IPS-15b (cell line): Measurements from ENCODE around the gene TCP11L2.

Source experiments
- H3K27me3 ChIP-seq: one replicate; pipeline ENCODE4 v1.6.1; 2013; ENCODE audit warnings: low read length; ENCODE audit not compliant: control insufficient read depth, insufficient read depth
- H3K36me3 ChIP-seq: one replicate; pipeline ENCODE4 v1.6.1; 2013; ENCODE audit warnings: low read length; ENCODE audit not compliant: control insufficient read depth, insufficient read depth
- H3K4me1 ChIP-seq: one replicate; pipeline ENCODE4 v1.6.1; 2013; ENCODE audit warnings: mild to moderate bottlenecking, low read length; ENCODE audit not compliant: control insufficient read depth, insufficient read depth
- H3K4me3 ChIP-seq: one replicate; pipeline ENCODE4 v1.5.1; 2013; ENCODE audit warnings: low read depth, low read length
- H3K9ac ChIP-seq: one replicate; pipeline ENCODE4 v1.6.1; 2013; ENCODE audit warnings: low read depth, mild to moderate bottlenecking, low read length
- H3K9me3 ChIP-seq: one replicate; pipeline ENCODE4 v1.6.1; 2013; ENCODE audit warnings: mild to moderate bottlenecking, low read length; ENCODE audit not compliant: control insufficient read depth, insufficient read depth

Gene TCP11L2

DNA sequence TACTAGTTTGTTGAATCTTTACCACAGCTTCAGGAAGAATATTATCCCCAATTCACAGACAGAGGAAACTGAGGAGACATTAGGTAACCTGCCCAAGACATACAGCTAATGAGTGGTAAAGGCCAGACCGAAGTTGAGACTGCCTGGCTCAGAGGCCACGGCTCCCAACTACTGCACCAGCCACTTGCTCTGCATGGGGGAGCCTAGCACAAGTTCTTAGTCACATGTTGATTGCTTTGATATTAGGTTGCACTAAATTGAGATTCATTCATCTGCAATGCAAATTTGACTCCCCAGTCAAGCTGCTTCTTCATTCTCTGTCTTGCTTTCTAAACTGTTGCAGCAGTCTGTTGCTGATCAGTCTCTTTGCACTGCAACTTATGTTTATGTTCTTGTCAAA lies 29.1 kb downstream of the TCP11L2 start:
- peaks cover 3% of the 10 kb centered on the region for H3K27me3 ChIP-seq
- H3K36me3 ChIP-seq, result no peaks in the 10 kb centered on the region
- H3K4me1 ChIP-seq, result peaks cover 10% of the 10 kb centered on the region
- no peak overlapping the region for H3K9ac ChIP-seq
- no peak overlapping the region for H3K4me3 ChIP-seq
- H3K9me3 ChIP-seq, result no peaks in the 10 kb centered on the region

DNA sequence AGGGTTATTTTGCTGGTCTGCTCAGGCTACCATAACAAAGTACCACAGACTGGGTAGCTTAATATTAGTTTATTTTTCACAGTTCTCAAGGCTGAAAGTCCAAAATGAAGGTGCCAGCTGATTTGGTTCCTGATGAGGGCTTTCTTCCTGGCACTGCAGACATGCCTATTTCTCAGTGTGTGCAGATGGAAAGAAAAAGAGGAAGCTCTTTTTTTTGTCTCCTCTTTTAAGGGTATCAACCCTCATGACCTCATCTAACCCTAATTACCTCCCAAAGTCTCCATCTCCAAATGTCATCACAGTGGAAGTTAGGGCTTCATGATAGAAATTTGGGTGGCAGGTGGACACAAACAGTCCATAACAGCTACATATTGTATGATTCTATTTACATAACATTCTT lies 30.0 kb downstream of the TCP11L2 start:
- H3K27me3 ChIP-seq, result no peaks in the 10 kb centered on the region
- no peak overlapping the region for H3K4me3 ChIP-seq
- H3K9ac ChIP-seq, result no peak overlapping the region
- H3K4me1 ChIP-seq, result peaks cover 10% of the 10 kb centered on the region
- no peaks in the 10 kb centered on the region for H3K9me3 ChIP-seq
- H3K36me3 ChIP-seq, result no peaks in the 10 kb centered on the region

DNA sequence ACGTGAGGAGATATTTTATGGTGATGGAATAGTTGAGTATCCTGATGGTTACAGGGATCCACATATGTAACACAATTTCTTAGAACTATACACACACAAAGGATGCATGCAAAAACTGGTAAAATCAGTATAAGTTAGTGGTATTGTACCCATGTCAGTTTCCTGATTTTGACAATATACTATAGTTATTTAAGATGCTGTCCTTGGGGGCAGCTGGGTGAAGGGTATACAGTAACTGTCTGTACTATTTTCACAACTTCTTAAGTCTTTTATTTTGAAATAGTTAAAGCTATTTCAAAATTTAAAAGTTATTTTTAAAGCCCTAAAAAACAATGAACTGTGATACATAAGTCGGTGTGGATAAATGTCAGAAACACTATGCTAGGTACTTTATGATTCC lies 30.5 kb downstream of the TCP11L2 start:
- no peaks in the 10 kb centered on the region for H3K9me3 ChIP-seq
- H3K4me1 ChIP-seq, result peaks cover 10% of the 10 kb centered on the region
- no peak overlapping the region for H3K9ac ChIP-seq
- H3K27me3 ChIP-seq, result no peaks in the 10 kb centered on the region
- H3K36me3 ChIP-seq, result no peaks in the 10 kb centered on the region
- no peak overlapping the region for H3K4me3 ChIP-seq

DNA sequence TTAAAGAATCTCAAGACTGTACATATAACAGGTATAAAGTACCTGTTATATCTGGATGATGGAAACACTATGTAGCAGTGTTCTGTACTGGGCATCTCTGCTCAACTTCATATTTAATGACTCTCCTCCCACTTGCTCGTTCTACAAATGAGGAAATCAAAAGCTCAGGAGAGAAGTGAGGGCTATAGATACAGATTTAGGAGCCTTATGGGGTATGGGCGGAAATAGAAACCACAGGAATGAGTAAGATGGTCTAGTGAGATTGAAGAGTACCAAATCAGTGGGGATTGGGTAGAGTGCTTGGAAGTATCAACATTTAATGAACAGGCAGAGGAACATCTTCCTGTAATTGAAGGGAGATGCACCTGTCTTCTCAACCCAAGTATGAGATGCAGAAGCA lies 31.2 kb downstream of the TCP11L2 start:
- Histone ChIP-seq H3K4me3 (no peak overlapping the region), H3K27me3 (no peaks in the 10 kb centered on the region), H3K36me3 (no peaks in the 10 kb centered on the region), H3K4me1 (peaks cover 10% of the 10 kb centered on the region), H3K9ac (no peak overlapping the region), H3K9me3 (no peaks in the 10 kb centered on the region)

DNA sequence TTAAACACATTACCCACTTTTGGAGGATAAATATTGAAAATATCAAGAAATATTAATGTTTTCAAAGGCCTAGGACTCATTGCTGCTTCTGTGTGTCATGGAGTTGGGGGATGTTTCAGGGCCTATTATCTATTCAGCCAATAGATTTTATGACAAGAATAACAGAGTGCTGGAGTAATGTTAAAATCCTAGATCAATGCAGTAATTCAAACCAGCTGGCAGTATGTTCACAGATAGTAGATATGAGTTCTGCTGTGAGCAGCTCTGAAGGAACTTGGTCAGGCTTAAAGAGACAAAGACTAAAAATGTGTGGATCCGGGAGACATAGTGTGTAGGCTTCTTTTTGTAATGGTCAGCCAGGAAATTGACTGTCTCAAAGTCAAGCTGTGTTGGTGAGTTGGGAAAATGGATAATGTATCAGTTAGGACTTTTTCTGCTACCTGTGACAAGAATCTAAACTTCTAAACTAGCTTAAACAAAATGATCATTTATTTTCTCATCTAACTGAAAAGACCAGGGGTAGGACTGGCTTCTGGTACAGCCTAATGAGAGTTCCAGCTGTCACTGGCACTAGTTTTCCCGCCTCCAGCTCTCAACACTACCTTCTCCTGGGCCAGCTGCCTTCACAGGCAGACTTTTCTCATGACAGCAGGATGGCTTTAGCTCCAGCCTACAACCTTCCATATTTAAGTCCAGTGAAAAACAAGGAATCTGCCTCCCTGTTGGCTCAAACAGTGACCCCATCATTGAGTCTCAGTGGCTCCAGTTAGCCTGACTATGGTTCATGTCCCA lies 38.7 kb downstream of the TCP11L2 start:
- no peaks in the 10 kb centered on the region for H3K4me1 ChIP-seq
- H3K9ac ChIP-seq, result no peak overlapping the region
- no peaks in the 10 kb centered on the region for H3K36me3 ChIP-seq

DNA sequence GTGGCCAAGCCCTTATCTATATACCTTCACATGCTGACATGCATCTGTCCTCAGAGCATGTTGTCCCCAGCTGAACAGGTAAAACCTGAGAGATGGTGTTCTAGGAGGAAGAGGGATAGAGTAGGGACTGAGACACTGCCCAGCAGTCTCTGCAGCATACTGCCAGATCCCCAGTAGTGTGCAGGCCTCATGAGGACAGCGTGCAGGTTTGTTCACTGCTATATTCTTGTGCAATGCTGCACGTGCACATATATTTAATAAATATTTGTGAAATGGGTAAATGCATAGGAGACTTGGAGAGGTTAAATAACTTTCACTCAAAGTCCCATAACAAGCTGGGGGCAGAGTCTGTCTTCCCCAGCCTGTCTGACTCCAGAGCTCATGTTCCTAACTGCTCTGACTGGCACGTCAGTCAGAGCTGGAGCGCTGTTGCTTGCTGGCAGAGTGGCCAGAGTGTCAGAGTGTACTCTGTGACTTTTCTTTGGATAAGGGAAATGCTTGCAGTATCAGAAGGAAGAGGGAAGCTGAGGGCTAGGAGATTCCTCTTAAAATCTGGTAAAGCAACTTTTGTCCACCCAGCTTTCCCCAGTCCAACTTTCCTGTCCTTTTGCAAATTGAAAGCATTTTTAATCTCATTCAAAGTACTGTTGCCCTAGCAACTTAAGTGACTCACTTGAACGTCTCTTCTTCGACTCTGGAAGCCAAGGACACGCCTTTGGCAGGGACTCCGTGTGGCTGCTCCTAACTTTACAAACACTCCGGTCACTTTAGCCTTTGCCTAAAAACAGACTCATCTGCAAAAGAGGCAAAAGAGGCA lies 40.1 kb downstream of the TCP11L2 start:
- H3K27me3 ChIP-seq, result no peaks in the 10 kb centered on the region
- H3K36me3 ChIP-seq, result no peaks in the 10 kb centered on the region
- no peaks in the 10 kb centered on the region for H3K4me1 ChIP-seq
- H3K4me3 ChIP-seq, result no peak overlapping the region
- H3K9me3 ChIP-seq, result no peaks in the 10 kb centered on the region
- H3K9ac ChIP-seq, result no peak overlapping the region

More for the DNA sequence above, 38.7 kb downstream of the TCP11L2 start:
- Histone ChIP-seq H3K27me3 (no peaks in the 10 kb centered on the region), H3K4me3 (no peak overlapping the region), H3K9me3 (no peaks in the 10 kb centered on the region)

DNA sequence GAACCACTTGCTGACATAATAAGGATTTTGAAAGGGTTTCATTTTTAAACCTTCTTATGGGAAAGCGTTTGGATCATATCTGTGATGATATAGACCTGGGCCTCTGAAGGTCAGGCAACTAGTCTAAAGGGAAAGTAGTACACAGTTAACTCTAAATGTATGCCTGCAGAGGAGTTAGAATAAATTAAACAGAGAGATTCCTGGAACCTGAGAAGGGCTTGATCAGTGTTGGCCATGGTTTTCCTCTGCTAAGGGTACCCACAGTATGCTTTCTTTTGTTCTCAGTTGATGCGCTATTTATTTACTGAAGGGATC lies 40.6 kb downstream of the TCP11L2 start:
- Histone ChIP-seq H3K27me3 (no peaks in the 10 kb centered on the region), H3K9me3 (no peaks in the 10 kb centered on the region), H3K4me3 (no peak overlapping the region), H3K4me1 (no peaks in the 10 kb centered on the region), H3K9ac (no peak overlapping the region), H3K36me3 (no peaks in the 10 kb centered on the region)

DNA sequence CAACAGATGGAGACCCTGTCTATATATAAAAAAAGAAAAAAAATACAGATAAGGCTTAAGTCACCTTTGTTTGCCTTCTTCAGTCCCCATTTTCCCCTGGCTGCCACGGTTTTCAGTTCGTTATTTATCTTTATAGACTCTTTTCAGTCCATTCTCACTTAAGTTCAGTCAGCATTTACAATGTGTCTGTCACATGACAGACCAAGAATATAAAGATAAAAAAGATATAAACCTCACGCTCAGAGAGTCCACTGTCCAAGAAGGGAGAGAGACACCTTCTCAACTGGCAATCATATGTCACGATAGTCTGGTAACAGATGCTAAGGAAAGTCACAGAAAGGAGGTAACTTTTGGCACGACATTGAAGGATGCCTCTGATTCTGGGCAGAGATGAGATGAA lies 41.6 kb downstream of the TCP11L2 start:
- Histone ChIP-seq H3K36me3 (no peaks in the 10 kb centered on the region), H3K27me3 (no peaks in the 10 kb centered on the region), H3K9ac (no peak overlapping the region), H3K4me3 (no peak overlapping the region), H3K4me1 (no peaks in the 10 kb centered on the region), H3K9me3 (no peaks in the 10 kb centered on the region)

DNA sequence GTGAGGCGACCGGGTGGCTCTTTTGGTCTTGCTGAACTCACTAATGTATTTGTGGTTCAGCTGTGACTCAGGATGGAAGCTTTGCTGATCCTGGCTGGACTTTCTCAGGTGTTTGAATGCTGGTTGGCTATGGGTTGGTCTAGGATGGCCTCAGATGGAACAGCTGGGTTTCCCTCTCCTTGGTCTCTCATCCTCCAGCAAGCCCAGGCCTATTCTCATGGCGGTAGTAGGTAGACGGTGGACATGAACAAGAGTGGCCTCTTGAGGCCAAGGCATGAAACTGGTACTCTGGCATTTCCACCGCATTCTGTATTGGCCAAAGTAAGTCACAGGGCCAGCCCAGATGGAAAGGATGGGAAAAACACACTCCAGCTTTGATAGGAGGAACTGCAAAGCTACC lies 43.2 kb downstream of the TCP11L2 start:
- Histone ChIP-seq H3K27me3 (no peaks in the 10 kb centered on the region), H3K4me1 (no peaks in the 10 kb centered on the region), H3K36me3 (no peaks in the 10 kb centered on the region), H3K4me3 (no peak overlapping the region), H3K9me3 (no peaks in the 10 kb centered on the region), H3K9ac (no peak overlapping the region)

DNA sequence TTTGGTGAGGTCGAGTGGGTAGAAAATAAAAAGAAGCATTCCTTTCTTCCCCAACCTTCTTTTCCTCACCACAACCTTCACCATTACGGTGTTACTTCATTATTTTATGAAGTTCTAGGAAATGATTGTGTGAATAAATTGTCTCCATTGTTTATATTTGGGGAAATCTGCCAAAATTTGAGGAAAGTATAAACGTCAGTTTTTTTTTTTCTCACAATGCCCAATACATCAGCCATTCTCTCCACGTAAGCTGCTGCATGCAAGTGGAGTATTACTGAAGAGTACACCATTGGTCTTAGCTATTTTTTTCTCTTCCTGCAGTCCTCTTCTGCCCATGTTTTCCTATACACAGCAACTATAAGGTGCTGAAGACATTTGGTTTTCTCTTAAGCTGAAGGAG lies 45.9 kb downstream of the TCP11L2 start:
- no peaks in the 10 kb centered on the region for H3K36me3 ChIP-seq
- H3K9ac ChIP-seq, result no peak overlapping the region
- H3K4me1 ChIP-seq, result no peaks in the 10 kb centered on the region
- no peak overlapping the region for H3K4me3 ChIP-seq
- H3K9me3 ChIP-seq, result no peaks in the 10 kb centered on the region
- H3K27me3 ChIP-seq, result no peaks in the 10 kb centered on the region

DNA sequence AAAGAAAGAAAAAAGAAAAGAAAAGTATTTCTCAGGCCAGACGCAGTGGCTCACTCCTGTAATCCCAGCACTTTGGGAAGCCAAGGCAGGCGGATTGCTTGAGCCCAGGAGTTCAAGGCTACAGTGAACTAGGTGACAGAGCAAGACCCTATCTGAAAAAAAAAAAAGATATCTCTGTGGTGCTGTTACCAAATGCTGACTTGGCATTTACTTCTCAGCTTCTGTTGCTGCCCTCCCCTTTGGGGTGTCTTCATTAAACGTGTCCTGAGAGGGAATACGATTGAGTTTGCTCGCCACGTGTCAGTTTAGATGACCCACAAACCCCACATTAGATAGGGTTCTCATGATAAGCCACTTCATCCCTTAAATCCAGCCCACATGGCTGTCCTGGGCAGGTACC lies 50.6 kb downstream of the TCP11L2 start:
- no peak overlapping the region for H3K9ac ChIP-seq
- no peaks in the 10 kb centered on the region for H3K9me3 ChIP-seq
- H3K36me3 ChIP-seq, result no peaks in the 10 kb centered on the region
- no peaks in the 10 kb centered on the region for H3K27me3 ChIP-seq
- peaks cover 3% of the 10 kb centered on the region for H3K4me1 ChIP-seq
- no peak overlapping the region for H3K4me3 ChIP-seq
